ENCODE measurements around the gene ACP7.

DNA sequence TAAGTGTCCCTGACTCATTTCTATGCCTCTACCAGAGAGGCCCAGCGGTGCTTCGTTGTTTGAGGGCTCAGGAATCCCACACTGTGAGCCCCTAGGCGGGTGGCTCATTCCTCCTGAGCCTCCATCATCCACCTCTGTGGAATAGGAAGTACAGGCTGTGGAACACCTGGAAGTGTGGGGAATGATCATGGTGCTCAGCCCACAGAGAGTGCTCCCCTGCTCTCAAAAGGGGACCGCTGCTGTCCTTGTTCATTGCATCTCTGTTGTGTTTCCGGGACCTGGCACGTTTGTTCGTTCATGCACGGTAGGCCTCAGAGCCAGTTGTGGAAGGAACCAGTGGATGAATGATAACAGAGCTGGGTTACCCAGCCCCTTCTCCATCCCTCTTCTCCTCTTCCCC is 1.2 kb downstream of the ACP7 start:
- TF ChIP-seq SP1 (IDR thresholded peaks at IDR 0.05; ENCODE audit: low read depth, low read length) (no peak), TCF12 (IDR thresholded peaks at IDR 0.05; ENCODE audit: low read depth, low read length) (no peak)
- TF ChIP-seq, protein P1, sequence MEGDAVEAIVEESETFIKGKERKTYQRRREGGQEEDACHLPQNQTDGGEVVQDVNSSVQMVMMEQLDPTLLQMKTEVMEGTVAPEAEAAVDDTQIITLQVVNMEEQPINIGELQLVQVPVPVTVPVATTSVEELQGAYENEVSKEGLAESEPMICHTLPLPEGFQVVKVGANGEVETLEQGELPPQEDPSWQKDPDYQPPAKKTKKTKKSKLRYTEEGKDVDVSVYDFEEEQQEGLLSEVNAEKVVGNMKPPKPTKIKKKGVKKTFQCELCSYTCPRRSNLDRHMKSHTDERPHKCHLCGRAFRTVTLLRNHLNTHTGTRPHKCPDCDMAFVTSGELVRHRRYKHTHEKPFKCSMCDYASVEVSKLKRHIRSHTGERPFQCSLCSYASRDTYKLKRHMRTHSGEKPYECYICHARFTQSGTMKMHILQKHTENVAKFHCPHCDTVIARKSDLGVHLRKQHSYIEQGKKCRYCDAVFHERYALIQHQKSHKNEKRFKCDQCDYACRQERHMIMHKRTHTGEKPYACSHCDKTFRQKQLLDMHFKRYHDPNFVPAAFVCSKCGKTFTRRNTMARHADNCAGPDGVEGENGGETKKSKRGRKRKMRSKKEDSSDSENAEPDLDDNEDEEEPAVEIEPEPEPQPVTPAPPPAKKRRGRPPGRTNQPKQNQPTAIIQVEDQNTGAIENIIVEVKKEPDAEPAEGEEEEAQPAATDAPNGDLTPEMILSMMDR (IDR thresholded peaks at IDR 0.05 in 2 of 3, conservative IDR thresholded peaks at IDR 0.05 in 1 of 3; ENCODE audit: control insufficient read depth in 2 of 3, extremely low read depth in 1 of 3, insufficient read depth in 1 of 3, low read depth in 3 of 3, low read length in 3 of 3): no peak
